SK-N-SH treated with all-trans-retinoic acid at 6 μM for 48 hours (cell line): ENCODE results near the gene GPC5.

Experiments
- CSDC2 ChIP-seq: fragments of 250-450 bp; sonication (Bioruptor Pico); IDR thresholded peaks from 2 replicates; pipeline ENCODE4 v1.5.0; 2020; ENCODE audit warnings: mild to moderate bottlenecking, moderate library complexity
- RARB ChIP-seq: fragments of 250-450 bp; sonication (Bioruptor Pico); IDR thresholded peaks from 2 replicates; pipeline ENCODE4 v1.8.0; 2021; ENCODE audit warnings: mild to moderate bottlenecking, moderate library complexity
- TOX ChIP-seq: fragments of 250-450 bp; sonication (Bioruptor Pico); IDR thresholded peaks from 2 replicates; pipeline ENCODE4 v1.8.0; 2021; ENCODE audit warnings: mild to moderate bottlenecking, moderate library complexity, borderline replicate concordance
- ZFP30 ChIP-seq: fragments of 450-650 bp; formaldehyde crosslinking; IDR thresholded peaks from 2 replicates; pipeline ENCODE4 v1.5.0; 2022; ENCODE audit warnings: mild to moderate bottlenecking, moderate library complexity
- ZNF8 ChIP-seq: fragments of 450-650 bp; formaldehyde crosslinking; IDR thresholded peaks from 2 replicates; pipeline ENCODE4 v1.5.0; 2020; ENCODE audit warnings: mild to moderate bottlenecking, moderate library complexity
- TF ChIP-seq, protein P1 (sequence below): fragments of 250-450 bp; sonication (Bioruptor Pico); IDR thresholded peaks from 2 replicates; pipeline ENCODE4 v1.5.1; 2020; ENCODE audit warnings: low read depth, mild to moderate bottlenecking, moderate library complexity

GRCh38 chr13:91768746-91769145 lies 370.3 kb downstream of the GPC5 start:
- TF ChIP-seq TOX (CRISPR knock-in tag) = no peak
- no peak for TF ChIP-seq ZFP30 (CRISPR knock-in tag)
- TF ChIP-seq, protein P1, sequence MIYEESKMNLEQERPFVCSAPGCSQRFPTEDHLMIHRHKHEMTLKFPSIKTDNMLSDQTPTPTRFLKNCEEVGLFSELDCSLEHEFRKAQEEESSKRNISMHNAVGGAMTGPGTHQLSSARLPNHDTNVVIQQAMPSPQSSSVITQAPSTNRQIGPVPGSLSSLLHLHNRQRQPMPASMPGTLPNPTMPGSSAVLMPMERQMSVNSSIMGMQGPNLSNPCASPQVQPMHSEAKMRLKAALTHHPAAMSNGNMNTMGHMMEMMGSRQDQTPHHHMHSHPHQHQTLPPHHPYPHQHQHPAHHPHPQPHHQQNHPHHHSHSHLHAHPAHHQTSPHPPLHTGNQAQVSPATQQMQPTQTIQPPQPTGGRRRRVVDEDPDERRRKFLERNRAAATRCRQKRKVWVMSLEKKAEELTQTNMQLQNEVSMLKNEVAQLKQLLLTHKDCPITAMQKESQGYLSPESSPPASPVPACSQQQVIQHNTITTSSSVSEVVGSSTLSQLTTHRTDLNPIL (CRISPR knock-in tag) = no peak
- no peak for TF ChIP-seq CSDC2 (CRISPR knock-in tag)
- TF ChIP-seq ZNF8 (CRISPR knock-in tag) = no peak
- TF ChIP-seq RARB (CRISPR knock-in tag) = no peak
